HepG2 (cell line): ENCODE data around the gene DYNC2I2. TPM values are rescaled to one million over a fixed set of nuclear protein-coding genes. Genes with fewer than 3 reads are reported as not detected.
A peak's percentile ranks its signal among the peaks of the same experiment; 100 is the strongest.

ENCODE experiments used
- CBX1 ChIP-seq: IDR thresholded peaks from one replicate; pipeline ENCODE4 v1.6.1; 2016; ENCODE audit warnings: antibody characterized with exemption, low read depth
- DMAP1 ChIP-seq: IDR thresholded peaks from 2 replicates; pipeline ENCODE4 v1.6.1; 2016
- ERF ChIP-seq: IDR thresholded peaks from 2 replicates; pipeline ENCODE4 v1.6.1; 2018; ENCODE audit warnings: missing biosample characterization, missing genetic modification reagents
- EZH2 ChIP-seq: conservative IDR thresholded peaks from 2 replicates; pipeline ENCODE4 v1.6.1; 2012; ENCODE audit warnings: mild to moderate bottlenecking, low read depth, low read length, moderate library complexity
- MIER3 ChIP-seq: IDR thresholded peaks from 2 replicates; pipeline ENCODE4 v1.6.1; 2016; ENCODE audit warnings: missing compliant biosample characterization, borderline replicate concordance
- MXI1 ChIP-seq: IDR thresholded peaks from 3 replicates; pipeline ENCODE4 v1.6.1; 2012; ENCODE audit warnings: low read depth, low read length, inconsistent platforms, borderline replicate concordance
- RFX1 ChIP-seq: fragments of 450-650 bp; IDR thresholded peaks from 2 replicates; pipeline ENCODE4 v1.6.1; 2017
- SMAD3 ChIP-seq: sonication (generic); formaldehyde crosslinking; IDR thresholded peaks from 2 replicates; pipeline ENCODE4 v1.4.0; 2020; ENCODE audit warnings: missing genetic modification reagents
- ZNF207 ChIP-seq: fragments of 450-650 bp; IDR thresholded peaks from 2 replicates; pipeline ENCODE4 v1.6.1; 2016; ENCODE audit warnings: antibody characterized with exemption, borderline replicate concordance
- ZNF3 ChIP-seq: IDR thresholded peaks from 2 replicates; pipeline ENCODE4 v1.7.0; 2017; ENCODE audit warnings: inconsistent platforms
- ZNF75D ChIP-seq: sonication (generic); formaldehyde crosslinking; IDR thresholded peaks from 2 replicates; pipeline ENCODE4 v1.8.1; 2023; ENCODE audit warnings: missing genetic modification reagents, mild to moderate bottlenecking, borderline replicate concordance
- polyA plus RNA-seq, 8 experiments: library from polyadenylated mRNA; depleted of rRNA in 3 of 8; stranded (reverse) in 7 of 8; unstranded in 1 of 8; fragments of >200 nt; fragmentation: Illumina TruSeq in 4 of 8; extraction: Trizol in 4 of 8; gene quantifications; 2 replicates each; pipeline versions ENCODE4 v1.2.1 to v1.2.3, GENCODE V29; 2011 to 2016; ENCODE audit warnings: low read depth in 4 of 8, missing spikeins in 1 of 8, mixed read lengths in 1 of 8; ENCODE audit not compliant: insufficient read depth in 1 of 8
- total RNA-seq, 5 experiments: library from RNA; depleted of rRNA; stranded (reverse); fragments of >200 nt; fragmentation: Illumina TruSeq; extraction: Trizol; gene quantifications; 2 replicates each; pipeline ENCODE4 v1.2.3, GENCODE V29; 2016; ENCODE audit warnings: low read depth in 1 of 5
- TF ChIP-seq, protein P1 (sequence below): sonication (generic); formaldehyde crosslinking; IDR thresholded peaks from 2 replicates; pipeline ENCODE4 v1.5.1; 2020; ENCODE audit warnings: missing genetic modification reagents, mild to moderate bottlenecking, borderline replicate concordance
- TF ChIP-seq, protein P2 (sequence below): sonication (generic); formaldehyde crosslinking; IDR thresholded peaks from 2 replicates; pipeline ENCODE4 v1.5.1; 2020; ENCODE audit warnings: missing genetic modification reagents, mild to moderate bottlenecking, borderline replicate concordance
- TF ChIP-seq, protein P3 (sequence below): fragments of 450-650 bp; IDR thresholded peaks from 2 replicates; pipeline ENCODE4 v1.6.1; 2016
- TF ChIP-seq, protein P4 (sequence below): sonication (generic); formaldehyde crosslinking; IDR thresholded peaks from 2 replicates; pipeline ENCODE4 v1.4.0; 2020; ENCODE audit warnings: missing genetic modification reagents, borderline replicate concordance
- TF ChIP-seq, protein P5 (sequence below): sonication (generic); formaldehyde crosslinking; IDR thresholded peaks from 2 replicates; pipeline ENCODE4 v1.4.0; 2020; ENCODE audit warnings: missing genetic modification reagents

The DYNC2I2 gene
- total and polyA plus RNA-seq, 2 of the 13 experiments (the other 11 are each of a cell fraction or from before 2014, with no cell fraction given) = 13.7 to 40.2 TPM

DNA sequence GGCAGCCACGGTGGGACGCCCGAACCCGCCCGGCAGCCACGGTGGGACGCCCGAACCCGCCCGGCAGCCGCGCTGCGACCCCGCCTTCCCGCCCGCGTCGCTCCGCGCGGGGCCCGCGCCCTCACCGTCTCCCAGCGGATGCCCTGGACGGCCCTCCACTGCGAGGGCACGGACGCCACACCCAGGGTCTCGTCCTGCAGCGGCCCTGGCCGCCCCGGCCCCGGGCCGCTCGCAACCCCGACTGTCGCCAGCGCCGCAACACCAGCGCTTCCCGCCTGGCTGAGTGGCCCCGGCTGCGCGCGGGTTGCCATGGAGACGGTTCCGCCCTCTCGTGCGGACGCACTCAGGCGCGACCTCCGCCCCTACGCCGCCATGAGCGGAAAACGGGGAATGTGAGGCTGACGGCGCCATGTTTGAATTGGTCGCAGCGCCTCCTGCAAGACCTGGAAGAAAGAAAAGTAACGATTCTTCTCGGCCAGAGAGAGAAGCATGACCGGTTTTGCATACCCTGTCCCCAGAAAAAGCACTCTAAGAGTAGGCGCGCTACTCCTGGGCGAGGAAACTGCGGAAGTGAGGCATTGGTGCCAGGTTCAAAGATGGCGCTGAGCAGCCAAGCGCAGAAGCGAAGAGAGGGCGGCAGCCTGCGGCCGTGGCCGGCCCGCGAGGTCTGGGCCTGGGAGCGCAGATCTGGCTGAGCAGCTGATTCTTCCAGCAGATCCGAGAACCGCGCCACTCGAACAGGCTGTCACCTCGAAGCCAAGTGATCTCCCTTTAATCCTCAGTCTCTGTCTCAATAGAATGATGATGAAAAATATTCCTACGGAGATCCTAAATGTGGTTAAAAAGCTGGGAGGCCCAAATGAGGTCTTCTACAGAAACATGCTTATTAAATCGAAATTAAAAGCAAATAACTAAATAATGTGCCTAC lies at the start of gene DYNC2I2 (continued):
- peak; percentile 92 for TF ChIP-seq ERF (CRISPR knock-in tag)
- TF ChIP-seq CBX1 = peak; percentile 58
- peak; percentile 97 for TF ChIP-seq DMAP1 (CRISPR knock-in tag)
- peak; percentile 92 for TF ChIP-seq RFX1
- TF ChIP-seq, protein P1, sequence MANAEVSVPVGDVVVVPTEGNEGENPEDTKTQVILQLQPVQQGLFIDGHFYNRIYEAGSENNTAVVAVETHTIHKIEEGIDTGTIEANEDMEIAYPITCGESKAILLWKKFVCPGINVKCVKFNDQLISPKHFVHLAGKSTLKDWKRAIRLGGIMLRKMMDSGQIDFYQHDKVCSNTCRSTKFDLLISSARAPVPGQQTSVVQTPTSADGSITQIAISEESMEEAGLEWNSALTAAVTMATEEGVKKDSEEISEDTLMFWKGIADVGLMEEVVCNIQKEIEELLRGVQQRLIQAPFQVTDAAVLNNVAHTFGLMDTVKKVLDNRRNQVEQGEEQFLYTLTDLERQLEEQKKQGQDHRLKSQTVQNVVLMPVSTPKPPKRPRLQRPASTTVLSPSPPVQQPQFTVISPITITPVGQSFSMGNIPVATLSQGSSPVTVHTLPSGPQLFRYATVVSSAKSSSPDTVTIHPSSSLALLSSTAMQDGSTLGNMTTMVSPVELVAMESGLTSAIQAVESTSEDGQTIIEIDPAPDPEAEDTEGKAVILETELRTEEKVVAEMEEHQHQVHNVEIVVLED (CRISPR knock-in tag) = peak; percentile 99
- TF ChIP-seq MIER3 (CRISPR knock-in tag) = no peak
- peak; percentile 88; the same call in 2 of the 3 replicates for TF ChIP-seq MXI1
- no peak for TF ChIP-seq ZNF75D (CRISPR knock-in tag)
- 0 out of 2 replicates have a peak, but pooled peaks have one; percentile 20 for TF ChIP-seq ZNF3 (CRISPR knock-in tag)
- TF ChIP-seq EZH2 = no peak
- TF ChIP-seq ZNF207 = no peak
- TF ChIP-seq SMAD3 (CRISPR knock-in tag) = peak; percentile 73; the same call in 1 of the 2 replicates
- TF ChIP-seq, protein P2, sequence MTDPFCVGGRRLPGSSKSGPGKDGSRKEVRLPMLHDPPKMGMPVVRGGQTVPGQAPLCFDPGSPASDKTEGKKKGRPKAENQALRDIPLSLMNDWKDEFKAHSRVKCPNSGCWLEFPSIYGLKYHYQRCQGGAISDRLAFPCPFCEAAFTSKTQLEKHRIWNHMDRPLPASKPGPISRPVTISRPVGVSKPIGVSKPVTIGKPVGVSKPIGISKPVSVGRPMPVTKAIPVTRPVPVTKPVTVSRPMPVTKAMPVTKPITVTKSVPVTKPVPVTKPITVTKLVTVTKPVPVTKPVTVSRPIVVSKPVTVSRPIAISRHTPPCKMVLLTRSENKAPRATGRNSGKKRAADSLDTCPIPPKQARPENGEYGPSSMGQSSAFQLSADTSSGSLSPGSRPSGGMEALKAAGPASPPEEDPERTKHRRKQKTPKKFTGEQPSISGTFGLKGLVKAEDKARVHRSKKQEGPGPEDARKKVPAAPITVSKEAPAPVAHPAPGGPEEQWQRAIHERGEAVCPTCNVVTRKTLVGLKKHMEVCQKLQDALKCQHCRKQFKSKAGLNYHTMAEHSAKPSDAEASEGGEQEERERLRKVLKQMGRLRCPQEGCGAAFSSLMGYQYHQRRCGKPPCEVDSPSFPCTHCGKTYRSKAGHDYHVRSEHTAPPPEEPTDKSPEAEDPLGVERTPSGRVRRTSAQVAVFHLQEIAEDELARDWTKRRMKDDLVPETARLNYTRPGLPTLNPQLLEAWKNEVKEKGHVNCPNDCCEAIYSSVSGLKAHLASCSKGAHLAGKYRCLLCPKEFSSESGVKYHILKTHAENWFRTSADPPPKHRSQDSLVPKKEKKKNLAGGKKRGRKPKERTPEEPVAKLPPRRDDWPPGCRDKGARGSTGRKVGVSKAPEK (CRISPR knock-in tag) = no peak
- TF ChIP-seq, protein P3, sequence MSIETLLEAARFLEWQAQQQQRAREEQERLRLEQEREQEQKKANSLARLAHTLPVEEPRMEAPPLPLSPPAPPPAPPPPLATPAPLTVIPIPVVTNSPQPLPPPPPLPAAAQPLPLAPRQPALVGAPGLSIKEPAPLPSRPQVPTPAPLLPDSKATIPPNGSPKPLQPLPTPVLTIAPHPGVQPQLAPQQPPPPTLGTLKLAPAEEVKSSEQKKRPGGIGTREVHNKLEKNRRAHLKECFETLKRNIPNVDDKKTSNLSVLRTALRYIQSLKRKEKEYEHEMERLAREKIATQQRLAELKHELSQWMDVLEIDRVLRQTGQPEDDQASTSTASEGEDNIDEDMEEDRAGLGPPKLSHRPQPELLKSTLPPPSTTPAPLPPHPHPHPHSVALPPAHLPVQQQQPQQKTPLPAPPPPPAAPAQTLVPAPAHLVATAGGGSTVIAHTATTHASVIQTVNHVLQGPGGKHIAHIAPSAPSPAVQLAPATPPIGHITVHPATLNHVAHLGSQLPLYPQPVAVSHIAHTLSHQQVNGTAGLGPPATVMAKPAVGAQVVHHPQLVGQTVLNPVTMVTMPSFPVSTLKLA = peak; percentile 56; the same call in 1 of the 2 replicates
- TF ChIP-seq, protein P4, sequence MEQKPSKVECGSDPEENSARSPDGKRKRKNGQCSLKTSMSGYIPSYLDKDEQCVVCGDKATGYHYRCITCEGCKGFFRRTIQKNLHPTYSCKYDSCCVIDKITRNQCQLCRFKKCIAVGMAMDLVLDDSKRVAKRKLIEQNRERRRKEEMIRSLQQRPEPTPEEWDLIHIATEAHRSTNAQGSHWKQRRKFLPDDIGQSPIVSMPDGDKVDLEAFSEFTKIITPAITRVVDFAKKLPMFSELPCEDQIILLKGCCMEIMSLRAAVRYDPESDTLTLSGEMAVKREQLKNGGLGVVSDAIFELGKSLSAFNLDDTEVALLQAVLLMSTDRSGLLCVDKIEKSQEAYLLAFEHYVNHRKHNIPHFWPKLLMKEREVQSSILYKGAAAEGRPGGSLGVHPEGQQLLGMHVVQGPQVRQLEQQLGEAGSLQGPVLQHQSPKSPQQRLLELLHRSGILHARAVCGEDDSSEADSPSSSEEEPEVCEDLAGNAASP (CRISPR knock-in tag) = no peak
- TF ChIP-seq, protein P5, sequence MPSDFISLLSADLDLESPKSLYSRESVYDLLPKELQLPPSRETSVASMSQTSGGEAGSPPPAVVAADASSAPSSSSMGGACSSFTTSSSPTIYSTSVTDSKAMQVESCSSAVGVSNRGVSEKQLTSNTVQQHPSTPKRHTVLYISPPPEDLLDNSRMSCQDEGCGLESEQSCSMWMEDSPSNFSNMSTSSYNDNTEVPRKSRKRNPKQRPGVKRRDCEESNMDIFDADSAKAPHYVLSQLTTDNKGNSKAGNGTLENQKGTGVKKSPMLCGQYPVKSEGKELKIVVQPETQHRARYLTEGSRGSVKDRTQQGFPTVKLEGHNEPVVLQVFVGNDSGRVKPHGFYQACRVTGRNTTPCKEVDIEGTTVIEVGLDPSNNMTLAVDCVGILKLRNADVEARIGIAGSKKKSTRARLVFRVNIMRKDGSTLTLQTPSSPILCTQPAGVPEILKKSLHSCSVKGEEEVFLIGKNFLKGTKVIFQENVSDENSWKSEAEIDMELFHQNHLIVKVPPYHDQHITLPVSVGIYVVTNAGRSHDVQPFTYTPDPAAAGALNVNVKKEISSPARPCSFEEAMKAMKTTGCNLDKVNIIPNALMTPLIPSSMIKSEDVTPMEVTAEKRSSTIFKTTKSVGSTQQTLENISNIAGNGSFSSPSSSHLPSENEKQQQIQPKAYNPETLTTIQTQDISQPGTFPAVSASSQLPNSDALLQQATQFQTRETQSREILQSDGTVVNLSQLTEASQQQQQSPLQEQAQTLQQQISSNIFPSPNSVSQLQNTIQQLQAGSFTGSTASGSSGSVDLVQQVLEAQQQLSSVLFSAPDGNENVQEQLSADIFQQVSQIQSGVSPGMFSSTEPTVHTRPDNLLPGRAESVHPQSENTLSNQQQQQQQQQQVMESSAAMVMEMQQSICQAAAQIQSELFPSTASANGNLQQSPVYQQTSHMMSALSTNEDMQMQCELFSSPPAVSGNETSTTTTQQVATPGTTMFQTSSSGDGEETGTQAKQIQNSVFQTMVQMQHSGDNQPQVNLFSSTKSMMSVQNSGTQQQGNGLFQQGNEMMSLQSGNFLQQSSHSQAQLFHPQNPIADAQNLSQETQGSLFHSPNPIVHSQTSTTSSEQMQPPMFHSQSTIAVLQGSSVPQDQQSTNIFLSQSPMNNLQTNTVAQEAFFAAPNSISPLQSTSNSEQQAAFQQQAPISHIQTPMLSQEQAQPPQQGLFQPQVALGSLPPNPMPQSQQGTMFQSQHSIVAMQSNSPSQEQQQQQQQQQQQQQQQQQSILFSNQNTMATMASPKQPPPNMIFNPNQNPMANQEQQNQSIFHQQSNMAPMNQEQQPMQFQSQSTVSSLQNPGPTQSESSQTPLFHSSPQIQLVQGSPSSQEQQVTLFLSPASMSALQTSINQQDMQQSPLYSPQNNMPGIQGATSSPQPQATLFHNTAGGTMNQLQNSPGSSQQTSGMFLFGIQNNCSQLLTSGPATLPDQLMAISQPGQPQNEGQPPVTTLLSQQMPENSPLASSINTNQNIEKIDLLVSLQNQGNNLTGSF (CRISPR knock-in tag) = peak; percentile 62
